ENCODE data around the gene COQ8A. TPM values are rescaled to one million over a fixed set of nuclear protein-coding genes. Genes with fewer than 3 reads are reported as not detected.

COQ8A gene
- total and polyA plus RNA-seq, 2 experiments from 2014 or later = 25.2 to 37.4 TPM

GRCh38 chr1:226976978-226977642, 37.0 kb downstream of the COQ8A start:
- Histone ChIP-seq H2AFZ (no peak overlapping the region), H3K27me3 (ENCODE audit: insufficient read depth) (no peaks in the 10 kb centered on the region), H3K4me3 (no peak overlapping the region), H3K36me3 (ENCODE audit: insufficient read depth) (no peaks in the 10 kb centered on the region), H3F3A (replicated peaks; ENCODE audit: low read depth) (no peaks in the 10 kb centered on the region), H3K9me2 (ENCODE audit: insufficient read depth) (no peaks in the 10 kb centered on the region), H3K79me2 (replicated peaks; ENCODE audit: insufficient read depth) (no peaks in the 10 kb centered on the region), H3K27ac (ENCODE audit: low read depth) (no peak overlapping the region), H3K4me1 (ENCODE audit: insufficient read depth) (no peaks in the 10 kb centered on the region), H3K4me2 (no peak overlapping the region), H4K20me1 (replicated peaks; ENCODE audit: insufficient read depth) (0 out of 2 replicates have a peak, but pooled peaks cover 7% of the 10 kb centered on the region)
- no peaks in the 10 kb centered on the region for H3K9me3 Mint-ChIP-seq
- TF ChIP-seq STAT1 (IDR thresholded peaks at IDR 0.05; ENCODE audit: unreplicated experiment) = no peak
- no peak for TF ChIP-seq CTCF (conservative IDR thresholded peaks at IDR 0.05; ENCODE audit: low read depth in 2 of 2)
- no peak for TF ChIP-seq EZH2phosphoT487 (IDR thresholded peaks at IDR 0.05; ENCODE audit: unreplicated experiment)
- TF ChIP-seq ZNF331 (CRISPR knock-in tag; IDR thresholded peaks at IDR 0.05; ENCODE audit: low read depth) = no peak
- TF ChIP-seq JUNB (IDR thresholded peaks at IDR 0.05; ENCODE audit: unreplicated experiment) = no peak
- TF ChIP-seq NANOG (IDR thresholded peaks at IDR 0.05; ENCODE audit: borderline replicate concordance) = no peak
- TF ChIP-seq CREB1 (CRISPR knock-in tag; IDR thresholded peaks at IDR 0.05; ENCODE audit: low read depth) = no peak
- H3K27me3 Mint-ChIP-seq (ENCODE audit: insufficient read depth, low read depth, poor library complexity) = peaks cover 8% of the 10 kb centered on the region
- DNase-seq (ENCODE audit: low spot score) (no peak), ATAC-seq (no peak)
- H3K4me3 Mint-ChIP-seq = no peak overlapping the region
- peaks cover 1% of the 10 kb centered on the region; the same call in 2 of the 3 replicates for H3K36me3 Mint-ChIP-seq (ENCODE audit: low read depth)
- H3K27ac Mint-ChIP-seq = no peak overlapping the region
- peaks cover 4% of the 10 kb centered on the region; the same call in 2 of the 3 replicates for H3K4me1 Mint-ChIP-seq

GRCh38 chr1:226977643-226978431, 37.7 kb downstream of the COQ8A start:
- Mint-ChIP-seq H3K27me3 (ENCODE audit: insufficient read depth, low read depth, poor library complexity) (peaks cover 8% of the 10 kb centered on the region), H3K27ac (no peak overlapping the region), H3K9me3 (no peaks in the 10 kb centered on the region), H3K4me1 (peaks cover 4% of the 10 kb centered on the region; the same call in 2 of the 3 replicates), H3K4me3 (no peak overlapping the region), H3K36me3 (ENCODE audit: low read depth) (no peaks in the 10 kb centered on the region)
- Histone ChIP-seq H4K20me1 (replicated peaks; ENCODE audit: insufficient read depth) (0 out of 2 replicates have a peak, but pooled peaks cover 6% of the 10 kb centered on the region), H3K27ac (ENCODE audit: low read depth) (no peak overlapping the region), H3F3A (replicated peaks; ENCODE audit: low read depth) (no peaks in the 10 kb centered on the region), H3K36me3 (ENCODE audit: insufficient read depth) (no peaks in the 10 kb centered on the region), H3K79me2 (replicated peaks; ENCODE audit: insufficient read depth) (no peaks in the 10 kb centered on the region), H2AFZ (no peak overlapping the region), H3K9me2 (ENCODE audit: insufficient read depth) (no peaks in the 10 kb centered on the region), H3K4me2 (no peak overlapping the region), H3K4me3 (no peak overlapping the region), H3K4me1 (ENCODE audit: insufficient read depth) (no peaks in the 10 kb centered on the region), H3K27me3 (ENCODE audit: insufficient read depth) (no peaks in the 10 kb centered on the region)
- no peak for ATAC-seq
- DNase-seq (ENCODE audit: low spot score) = no peak
- TF ChIP-seq EZH2phosphoT487 (IDR thresholded peaks at IDR 0.05; ENCODE audit: unreplicated experiment) (no peak), ZNF114 (CRISPR knock-in tag; IDR thresholded peaks at IDR 0.05) (no peak), ZNF331 (CRISPR knock-in tag; IDR thresholded peaks at IDR 0.05; ENCODE audit: low read depth) (no peak), JUNB (IDR thresholded peaks at IDR 0.05; ENCODE audit: unreplicated experiment) (no peak), CTCF (conservative IDR thresholded peaks at IDR 0.05; ENCODE audit: low read depth in 2 of 2) (no peak), NANOG (IDR thresholded peaks at IDR 0.05; ENCODE audit: borderline replicate concordance) (no peak), STAT1 (IDR thresholded peaks at IDR 0.05; ENCODE audit: unreplicated experiment) (no peak)
